C4-2B (cell line): ENCODE data around the gene DMRTB1.

Experiments
- CTCF ChIP-seq: fragments of 450-650 bp; conservative IDR thresholded peaks from 2 replicates; pipeline ENCODE4 v1.5.1; 2017; ENCODE audit warnings: mild to moderate bottlenecking
- ZFX ChIP-seq: fragments of 450-650 bp; IDR thresholded peaks from 2 replicates; pipeline ENCODE4 v1.6.1; 2017

GRCh38 chr1:53503433-53504217 is 44.4 kb downstream of the DMRTB1 start:
- TF ChIP-seq CTCF: no peak
- TF ChIP-seq ZFX: no peak
